Suprapubic skin (tissue), 4 donors: ENCODE data around the gene MANEAL. TPM values are rescaled to one million over a fixed set of nuclear protein-coding genes. Genes with fewer than 3 reads are reported as not detected.

ENCODE experiments used
- DNase-seq, 2 donors: peaks; one replicate each; pipeline ENCODE4 v3.0.0-alpha.2; 2019; ENCODE audit warnings: low spot score in 2 of 2
- H3K27ac ChIP-seq: fragments of 200-600 bp; sonication (generic); one replicate; pipeline ENCODE4 v1.5.1; 2019
- H3K27me3 ChIP-seq: fragments of 200-600 bp; sonication (generic); one replicate; pipeline ENCODE4 v1.5.1; 2019
- H3K36me3 ChIP-seq: fragments of 200-600 bp; sonication (generic); one replicate; pipeline ENCODE4 v1.5.1; 2019
- H3K4me1 ChIP-seq: fragments of 200-600 bp; sonication (generic); one replicate; pipeline ENCODE4 v1.5.1; 2019
- H3K4me3 ChIP-seq: fragments of 200-600 bp; sonication (generic); one replicate; pipeline ENCODE4 v1.5.1; 2019; ENCODE audit warnings: mild to moderate bottlenecking
- H3K9me3 ChIP-seq: fragments of 200-600 bp; sonication (generic); one replicate; pipeline ENCODE4 v1.5.1; 2019
- EP300 ChIP-seq: sonication (generic); formaldehyde crosslinking; IDR thresholded peaks from one replicate; pipeline ENCODE4 v1.6.1; 2017; ENCODE audit warnings: antibody characterized with exemption
- POLR2A ChIP-seq, 2 donors: fragments of 450-650 bp; IDR thresholded peaks; one replicate each; pipeline ENCODE4 v1.6.1; 2017; ENCODE audit warnings: antibody characterized with exemption in 2 of 2, mild to moderate bottlenecking in 2 of 2, moderate library complexity in 2 of 2
- POLR2AphosphoS5 ChIP-seq, 3 donors: sonication (generic); formaldehyde crosslinking; IDR thresholded peaks; one replicate each; pipeline ENCODE4 v1.6.1; 2017; ENCODE audit warnings: antibody characterized with exemption in 3 of 3
- WGBS: methylation state at CpG from one replicate; pipeline ENCODE4 v1.1.5; 2018; 5-methylcytosine and 5-hydroxymethylcytosine counted together
- total RNA-seq, 4 donors: library from RNA; depleted of rRNA; stranded (reverse); fragments of >200 nt; gene quantifications; one replicate each; pipeline ENCODE4 v1.1.0, GENCODE V29; 2016
- TF ChIP-seq, protein P1 (sequence below), 2 donors: fragments of 200-600 bp in 1 of 2; fragments of 450-650 bp in 1 of 2; sonication (generic) in 1 of 2; IDR thresholded peaks; one replicate each; pipeline ENCODE4 v1.5.1; 2016 to 2019; ENCODE audit warnings: antibody characterized with exemption in 2 of 2, mild to moderate bottlenecking in 1 of 2, moderate library complexity in 1 of 2

Gene MANEAL
- total RNA-seq, 4 donors from 2014 or later: 6.7 to 9.2 (median 7.5) TPM

DNA sequence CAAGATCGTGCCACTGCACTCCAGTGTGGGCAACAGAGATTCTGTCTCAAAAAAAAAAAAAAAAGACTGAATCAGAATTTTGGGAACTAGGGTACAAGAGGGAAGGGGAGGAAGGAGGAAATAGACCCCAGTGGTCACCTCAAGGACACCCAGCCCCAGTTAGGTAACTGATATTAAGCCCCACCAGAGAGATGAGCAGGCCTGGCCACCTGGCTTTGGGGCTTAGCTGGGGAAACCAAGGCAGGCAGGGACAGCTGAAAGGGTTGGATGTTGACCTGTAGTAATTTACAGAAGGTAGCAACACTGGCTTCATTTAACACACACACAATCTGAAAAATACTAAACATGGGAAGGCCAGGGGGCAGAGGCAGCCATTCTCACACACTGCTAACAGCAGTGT, 8.8 kb downstream of the MANEAL start:
- H3K9me3 ChIP-seq: no peaks in the 10 kb centered on the region
- H3K27me3 ChIP-seq: no peaks in the 10 kb centered on the region
- TF ChIP-seq, protein P1, sequence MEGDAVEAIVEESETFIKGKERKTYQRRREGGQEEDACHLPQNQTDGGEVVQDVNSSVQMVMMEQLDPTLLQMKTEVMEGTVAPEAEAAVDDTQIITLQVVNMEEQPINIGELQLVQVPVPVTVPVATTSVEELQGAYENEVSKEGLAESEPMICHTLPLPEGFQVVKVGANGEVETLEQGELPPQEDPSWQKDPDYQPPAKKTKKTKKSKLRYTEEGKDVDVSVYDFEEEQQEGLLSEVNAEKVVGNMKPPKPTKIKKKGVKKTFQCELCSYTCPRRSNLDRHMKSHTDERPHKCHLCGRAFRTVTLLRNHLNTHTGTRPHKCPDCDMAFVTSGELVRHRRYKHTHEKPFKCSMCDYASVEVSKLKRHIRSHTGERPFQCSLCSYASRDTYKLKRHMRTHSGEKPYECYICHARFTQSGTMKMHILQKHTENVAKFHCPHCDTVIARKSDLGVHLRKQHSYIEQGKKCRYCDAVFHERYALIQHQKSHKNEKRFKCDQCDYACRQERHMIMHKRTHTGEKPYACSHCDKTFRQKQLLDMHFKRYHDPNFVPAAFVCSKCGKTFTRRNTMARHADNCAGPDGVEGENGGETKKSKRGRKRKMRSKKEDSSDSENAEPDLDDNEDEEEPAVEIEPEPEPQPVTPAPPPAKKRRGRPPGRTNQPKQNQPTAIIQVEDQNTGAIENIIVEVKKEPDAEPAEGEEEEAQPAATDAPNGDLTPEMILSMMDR (IDR thresholded peaks at IDR 0.05): no peak
- TF ChIP-seq POLR2AphosphoS5 (IDR thresholded peaks at IDR 0.05) (no peak), POLR2A (IDR thresholded peaks at IDR 0.05) (no peak), EP300 (no peak)
- peaks cover 11% of the 10 kb centered on the region for H3K4me1 ChIP-seq
- H3K36me3 ChIP-seq: peaks cover 75% of the 10 kb centered on the region
- WGBS: 94% methylated on average over 1 of the region's 1 CpG
- H3K27ac ChIP-seq: no peak overlapping the region
- no peak for DNase-seq
- no peak overlapping the region for H3K4me3 ChIP-seq

GRCh38 chr1:37807220-37807554, 13.5 kb downstream of the MANEAL start:
- Histone ChIP-seq H3K27me3 (no peaks in the 10 kb centered on the region), H3K27ac (peak overlapping the region; percentile 95), H3K36me3 (peaks cover 44% of the 10 kb centered on the region), H3K4me3 (peak overlapping the region; percentile 99), H3K4me1 (peaks cover 39% of the 10 kb centered on the region), H3K9me3 (no peaks in the 10 kb centered on the region)
- WGBS: 9% methylated on average over 8 of the region's 9 CpGs
- no peak for TF ChIP-seq POLR2AphosphoS5 (IDR thresholded peaks at IDR 0.05)
- TF ChIP-seq EP300: no peak
- no peak for TF ChIP-seq POLR2A (IDR thresholded peaks at IDR 0.05)
- TF ChIP-seq, protein P1 (IDR thresholded peaks at IDR 0.05): no peak
- DNase-seq: no peak

GRCh38 chr1:37807555-37808368, 14.1 kb downstream of the MANEAL start, which contains the start of the genes C1orf122 and YRDC:
C1orf122 (plus strand) TSS chr1:37807790; CDS start chr1:37808405, 615 bp downstream.
YRDC (minus strand) TSS chr1:37808208; CDS start chr1:37808180, 28 bp downstream.
- peak; percentile 96 to 98 for DNase-seq
- Histone ChIP-seq H3K27me3 (no peaks in the 10 kb centered on the region), H3K4me3 (peak within 1 kb of the TSS; percentile 99), H3K4me1 (peaks cover 39% of the 10 kb centered on the region), H3K36me3 (peaks cover 38% of the 10 kb centered on the region), H3K9me3 (no peaks in the 10 kb centered on the region), H3K27ac (peak within 1 kb of the TSS; percentile 95)
- 0% methylated on average over 29 of the region's 95 CpGs for WGBS
- TF ChIP-seq EP300 (no peak), POLR2A (IDR thresholded peaks at IDR 0.05) (peak; percentile 9 to 69), POLR2AphosphoS5 (IDR thresholded peaks at IDR 0.05) (peak; percentile 56 to 89 (median 69))
- TF ChIP-seq, protein P1 (IDR thresholded peaks at IDR 0.05): no peak

DNA sequence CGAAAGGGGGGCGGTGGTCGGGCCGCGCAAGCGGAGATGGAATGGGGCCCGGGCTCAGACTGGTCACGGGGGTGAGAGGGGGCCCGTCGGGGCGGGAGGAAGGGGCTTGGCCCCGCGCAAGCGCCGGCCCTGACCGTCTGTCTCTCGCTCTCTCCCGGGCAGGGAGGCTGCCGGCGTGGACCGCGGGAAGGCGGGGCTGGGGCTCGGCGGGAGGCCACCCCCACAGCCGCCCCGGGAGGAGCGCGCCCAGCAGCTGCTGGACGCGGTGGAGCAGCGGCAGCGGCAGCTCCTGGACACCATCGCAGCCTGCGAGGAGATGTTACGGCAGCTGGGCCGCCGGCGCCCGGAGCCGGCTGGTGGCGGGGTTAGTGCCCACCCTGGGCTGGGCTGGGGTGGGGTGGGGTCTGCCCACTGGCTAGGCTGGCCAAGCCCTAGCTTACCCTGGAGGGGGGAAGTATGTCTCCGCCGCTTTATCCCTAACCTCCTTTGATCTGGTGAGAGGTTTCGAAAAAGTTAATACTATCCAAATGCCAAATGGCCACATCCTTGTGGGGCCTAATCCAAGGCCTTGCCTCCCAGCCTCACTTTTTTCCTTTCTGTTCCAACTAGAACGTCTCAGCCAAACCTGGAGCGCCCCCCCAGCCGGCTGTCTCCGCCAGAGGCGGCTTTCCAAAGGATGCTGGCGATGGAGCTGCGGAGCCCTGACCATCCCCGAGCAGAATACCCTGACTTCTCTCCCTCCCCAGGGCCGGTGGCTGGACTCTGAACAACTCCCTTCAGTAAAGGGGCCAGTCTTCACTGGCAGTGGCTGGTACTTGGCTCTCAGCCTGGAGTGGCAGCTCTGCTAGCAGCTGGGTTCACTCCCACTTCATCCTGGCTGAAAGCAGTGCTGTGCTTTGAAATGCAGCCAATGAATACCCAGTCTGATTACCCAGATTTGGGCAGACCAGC, 15.0 kb downstream of the MANEAL start:
- no peaks in the 10 kb centered on the region for H3K27me3 ChIP-seq
- peak overlapping the region; percentile 95 for H3K27ac ChIP-seq
- H3K9me3 ChIP-seq: no peaks in the 10 kb centered on the region
- peaks cover 30% of the 10 kb centered on the region for H3K36me3 ChIP-seq
- 6% methylated on average over 11 of the region's 54 CpGs for WGBS
- peak; percentile 65 to 81 for DNase-seq
- H3K4me1 ChIP-seq: peaks cover 39% of the 10 kb centered on the region
- H3K4me3 ChIP-seq: peak overlapping the region; percentile 99
- TF ChIP-seq POLR2A (IDR thresholded peaks at IDR 0.05) (no peak), EP300 (no peak), POLR2AphosphoS5 (IDR thresholded peaks at IDR 0.05) (no peak)
- TF ChIP-seq, protein P1 (IDR thresholded peaks at IDR 0.05): no peak
